GM12878 (cell line): ENCODE measurements around the gene TMPRSS11A. TPM values are rescaled to one million over a fixed set of nuclear protein-coding genes. Genes with fewer than 3 reads are reported as not detected.

Source experiments
- ATAC-seq: fragments of 200-7000 bp; cut with Tn5 transposase; 3 replicates; pipeline ENCODE4 v1.9.1; 2020; ENCODE audit warnings: mild to moderate bottlenecking, moderate library complexity
- BruUV-seq: library from RNA; stranded (reverse); fragments of 400-500 nt; replicated peaks from 2 replicates; lab custom pipeline; 2021; lab: Mats Ljungman, UMichigan
- CTCF ChIA-PET: fragments of 300-600 bp; sonication (Branson Sonifier 250); formaldehyde crosslinking; extraction: SDS; loops from one replicate; lab custom pipeline; 2021; ENCODE audit warnings: inconsistent platforms; lab: Yijun Ruan, JAX
- POLR2A ChIA-PET: fragments of 350-600 bp; formaldehyde crosslinking; extraction: SDS; loops from one replicate; lab custom pipeline; 2021; ENCODE audit warnings: inconsistent platforms; lab: Charles Lee
- RAD21 ChIA-PET: fragments of 300-600 bp; sonication (Branson Sonifier 250); formaldehyde crosslinking; loops from one replicate; lab custom pipeline; 2023; ENCODE audit warnings: antibody characterized with exemption; ENCODE audit not compliant: unreplicated experiment; lab: Charles Lee
- SMC1A ChIA-PET: fragments of 300-600 bp; sonication (Branson Sonifier 250); formaldehyde crosslinking; loops from one replicate; lab custom pipeline; 2023; ENCODE audit not compliant: unreplicated experiment, uncharacterized antibody; lab: Charles Lee
- DNase-seq: peaks from one replicate; pipeline ENCODE4 v3.0.0-alpha.2; 2011; ENCODE audit warnings: low read depth, low spot score
- FAIRE-seq: peaks from 3 replicates; lab custom pipeline; 2011; peaks lifted over from hg19 to GRCh38; lab: Jason Lieb, UNC
- H2AFZ ChIP-seq: 2 replicates; pipeline ENCODE4 v1.6.0; 2011; ENCODE audit warnings: low read depth, low read length, control low read depth; ENCODE audit not compliant: control insufficient read depth
- H3K27ac ChIP-seq: 2 replicates; pipeline ENCODE4 v1.5.1; 2011; ENCODE audit warnings: control low read depth; ENCODE audit not compliant: control insufficient read depth, insufficient read depth
- H3K27me3 ChIP-seq, 2 experiments: replicated peaks in 1 of 2; 2 replicates each; pipeline versions ENCODE4 v1.6.0 to v1.6.1; 2011; ENCODE audit warnings: low read length in 1 of 2; ENCODE audit not compliant: control insufficient read depth in 2 of 2, insufficient read depth in 2 of 2
- H3K36me3 ChIP-seq, 2 experiments: 2 replicates each; pipeline ENCODE4 v1.5.1; 2011; ENCODE audit warnings: low read length in 1 of 2; ENCODE audit not compliant: control insufficient read depth in 2 of 2, insufficient read depth in 2 of 2
- H3K4me1 ChIP-seq: 2 replicates; pipeline ENCODE4 v1.6.1; 2011; ENCODE audit warnings: mild to moderate bottlenecking, low read length, moderate library complexity, mixed read lengths; ENCODE audit not compliant: control insufficient read depth, insufficient read depth
- H3K4me2 ChIP-seq: 2 replicates; pipeline ENCODE4 v1.6.0; 2011; ENCODE audit warnings: control low read depth; ENCODE audit not compliant: control insufficient read depth, insufficient read depth
- H3K4me3 ChIP-seq: fragments of 200-600 bp; sonication (generic); 2 replicates; pipeline ENCODE4 v1.5.1; 2016
- H3K79me2 ChIP-seq: 2 replicates; pipeline ENCODE4 v1.6.0; 2011; ENCODE audit warnings: low read length; ENCODE audit not compliant: control insufficient read depth, insufficient read depth
- H3K9ac ChIP-seq: 2 replicates; pipeline ENCODE4 v1.8.0; 2011; ENCODE audit warnings: low read length, control low read depth, mixed read lengths; ENCODE audit not compliant: control insufficient read depth, insufficient read depth
- H3K9me3 ChIP-seq: replicated peaks from 3 replicates; pipeline ENCODE4 v1.5.1; 2011; ENCODE audit warnings: mild to moderate bottlenecking, low read length; ENCODE audit not compliant: control insufficient read depth, insufficient read depth
- H4K20me1 ChIP-seq: 2 replicates; pipeline ENCODE4 v1.6.0; 2011; ENCODE audit not compliant: control insufficient read depth, insufficient read depth
- CBX3 ChIP-seq: fragments of 200-600 bp; sonication (generic); IDR thresholded peaks from 2 replicates; pipeline ENCODE4 v1.6.1; 2016; ENCODE audit warnings: low read depth, borderline replicate concordance
- PML ChIP-seq: IDR thresholded peaks from 2 replicates; pipeline ENCODE4 v1.6.1; 2012; ENCODE audit warnings: low read length, inconsistent platforms
- RAD21 ChIP-seq: IDR thresholded peaks from 2 replicates; pipeline ENCODE4 v1.6.1; 2011; ENCODE audit warnings: mild to moderate bottlenecking, low read depth, low read length, moderate library complexity; ENCODE audit not compliant: insufficient read depth
- SMC3 ChIP-seq: IDR thresholded peaks from 2 replicates; pipeline ENCODE4 v1.6.1; 2011; ENCODE audit warnings: low read length, improper control_type of control experiment, borderline replicate concordance
- in situ Hi-C: fragments of 300-500 bp; cut with MboI; formaldehyde crosslinking; loops from 9 replicates; pipeline ENCODE4 v1.14.3; 2018; ENCODE audit warnings: mixed read lengths
- intact Hi-C: fragments of 100-400 bp; cut with micrococcal nuclease; formaldehyde crosslinking; loops from one replicate; pipeline ENCODE4 v1.14.2; 2022; ENCODE audit not compliant: unreplicated experiment
- polyA plus RNA-seq, 11 experiments: library from polyadenylated mRNA; depleted of rRNA in 4 of 11; unstranded in 6 of 11; stranded (reverse) in 5 of 11; fragments of >200 nt; fragmentation: Nextera tagmentation in 4 of 11; fragmentation: Illumina TruSeq in 1 of 11; extraction: Ambion mirVana in 4 of 11; extraction: Trizol in 1 of 11; gene quantifications; 1 replicate in 1 of 11; 2 replicates in 10 of 11; pipeline versions ENCODE4 v1.2.1 to v1.2.3, GENCODE V29; 2011 to 2016; ENCODE audit warnings: inconsistent platforms in 2 of 11, missing spikeins in 2 of 11, low read depth in 1 of 11
- total RNA-seq, 4 experiments: library from RNA; depleted of rRNA in 3 of 4; stranded (reverse); fragments of >200 nt in 3 of 4; fragmentation: Illumina TruSeq in 1 of 4; extraction: Trizol in 1 of 4; gene quantifications; 2 replicates each; pipeline versions ENCODE4 v1.2.1 to v1.2.3, GENCODE V29; 2013 to 2021
- TF ChIP-seq, protein P1 (sequence below): IDR thresholded peaks from 2 replicates; pipeline ENCODE4 v1.6.1; 2011; ENCODE audit warnings: borderline replicate concordance, low read depth, mild to moderate bottlenecking, moderate library complexity, low read length; ENCODE audit not compliant: insufficient read depth, poor library complexity, severe bottlenecking
- TF ChIP-seq, protein P2 (sequence below), 3 experiments: IDR thresholded peaks in 2 of 3; conservative IDR thresholded peaks in 1 of 3; 2 replicates each; pipeline ENCODE4 v1.5.1; 2011; ENCODE audit warnings: low read depth in 3 of 3, low read length in 3 of 3, mild to moderate bottlenecking in 3 of 3, control low read depth in 2 of 3, moderate library complexity in 2 of 3, inconsistent platforms in 1 of 3, mixed read lengths in 1 of 3; ENCODE audit not compliant: control insufficient read depth in 2 of 3, insufficient read depth in 1 of 3; ENCODE audit errors: extremely low read depth in 1 of 3

Gene TMPRSS11A
- total and polyA plus RNA-seq, 10 of the 15 experiments (the other 5 are each of a cell fraction or from before 2014, with no cell fraction given): 0.02 TPM; not detected in 9

DNA sequence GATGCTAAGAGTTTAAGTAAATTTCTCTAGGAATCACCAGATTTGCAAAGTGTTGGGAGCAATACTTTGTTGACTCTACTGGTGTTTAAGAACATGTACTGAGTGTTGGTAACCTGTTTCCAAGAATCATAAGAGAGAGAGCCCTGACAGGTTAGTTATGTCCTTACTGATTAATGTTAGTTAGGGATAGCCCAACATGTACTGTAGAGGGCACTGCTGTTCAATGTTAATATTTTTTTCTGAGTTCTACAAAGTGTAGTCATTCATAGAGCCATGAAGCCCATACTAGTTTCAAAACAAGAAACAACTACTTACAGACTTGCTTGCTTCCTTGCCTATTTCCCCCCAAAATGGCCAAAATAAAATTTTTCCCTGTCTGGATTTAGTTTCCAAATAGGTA lies 91.4 kb downstream of the TMPRSS11A start:
- RAD21 ChIA-PET: no interaction called here

More for the DNA sequence above, 91.4 kb downstream of the TMPRSS11A start:
- Histone ChIP-seq H3K9me3 (no peaks in the 10 kb centered on the region), H4K20me1 (no peaks in the 10 kb centered on the region), H3K9ac (no peak overlapping the region), H3K4me2 (no peak overlapping the region), H3K79me2 (no peaks in the 10 kb centered on the region), H3K27me3 (no peaks in the 10 kb centered on the region), H3K36me3 (no peaks in the 10 kb centered on the region), H3K4me1 (no peaks in the 10 kb centered on the region), H2AFZ (no peak overlapping the region), H3K27ac (no peak overlapping the region), H3K4me3 (no peak overlapping the region)
- in situ Hi-C loops: no loop called here
- intact Hi-C loops: loop anchor here (5.0 kb wide), 1 partner anchor 305 kb away; no protein-coding TSS in a partner anchor
- DNase-seq: no peak
- CTCF ChIA-PET: interaction anchor here (1.2 kb wide), 1 partner anchor 304 kb away, joined by 3 read pairs; no protein-coding TSS in a partner anchor
- POLR2A ChIA-PET: no interaction called here
- SMC1A ChIA-PET: no interaction called here
- BruUV-seq: no TSS peak
- no peak for FAIRE-seq
- TF ChIP-seq PML: no peak
- TF ChIP-seq, protein P1, sequence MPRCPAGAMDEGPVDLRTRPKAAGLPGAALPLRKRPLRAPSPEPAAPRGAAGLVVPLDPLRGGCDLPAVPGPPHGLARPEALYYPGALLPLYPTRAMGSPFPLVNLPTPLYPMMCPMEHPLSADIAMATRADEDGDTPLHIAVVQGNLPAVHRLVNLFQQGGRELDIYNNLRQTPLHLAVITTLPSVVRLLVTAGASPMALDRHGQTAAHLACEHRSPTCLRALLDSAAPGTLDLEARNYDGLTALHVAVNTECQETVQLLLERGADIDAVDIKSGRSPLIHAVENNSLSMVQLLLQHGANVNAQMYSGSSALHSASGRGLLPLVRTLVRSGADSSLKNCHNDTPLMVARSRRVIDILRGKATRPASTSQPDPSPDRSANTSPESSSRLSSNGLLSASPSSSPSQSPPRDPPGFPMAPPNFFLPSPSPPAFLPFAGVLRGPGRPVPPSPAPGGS: no peak
- TF ChIP-seq RAD21: peak; percentile 24; the same call in 1 of the 2 replicates
- TF ChIP-seq SMC3: peak; percentile 23; the same call in 1 of the 2 replicates
- no peak for TF ChIP-seq CBX3
- TF ChIP-seq, protein P2, sequence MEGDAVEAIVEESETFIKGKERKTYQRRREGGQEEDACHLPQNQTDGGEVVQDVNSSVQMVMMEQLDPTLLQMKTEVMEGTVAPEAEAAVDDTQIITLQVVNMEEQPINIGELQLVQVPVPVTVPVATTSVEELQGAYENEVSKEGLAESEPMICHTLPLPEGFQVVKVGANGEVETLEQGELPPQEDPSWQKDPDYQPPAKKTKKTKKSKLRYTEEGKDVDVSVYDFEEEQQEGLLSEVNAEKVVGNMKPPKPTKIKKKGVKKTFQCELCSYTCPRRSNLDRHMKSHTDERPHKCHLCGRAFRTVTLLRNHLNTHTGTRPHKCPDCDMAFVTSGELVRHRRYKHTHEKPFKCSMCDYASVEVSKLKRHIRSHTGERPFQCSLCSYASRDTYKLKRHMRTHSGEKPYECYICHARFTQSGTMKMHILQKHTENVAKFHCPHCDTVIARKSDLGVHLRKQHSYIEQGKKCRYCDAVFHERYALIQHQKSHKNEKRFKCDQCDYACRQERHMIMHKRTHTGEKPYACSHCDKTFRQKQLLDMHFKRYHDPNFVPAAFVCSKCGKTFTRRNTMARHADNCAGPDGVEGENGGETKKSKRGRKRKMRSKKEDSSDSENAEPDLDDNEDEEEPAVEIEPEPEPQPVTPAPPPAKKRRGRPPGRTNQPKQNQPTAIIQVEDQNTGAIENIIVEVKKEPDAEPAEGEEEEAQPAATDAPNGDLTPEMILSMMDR (IDR thresholded peaks at IDR 0.05 in 2 of 3, conservative IDR thresholded peaks at IDR 0.05 in 1 of 3; ENCODE audit: control insufficient read depth in 2 of 3, extremely low read depth in 1 of 3, insufficient read depth in 1 of 3, low read depth in 3 of 3, low read length in 3 of 3): peak; percentile 37 to 52 (median 47); a peak in 4 of 6 replicates
- ATAC-seq: peak; percentile 95
